Measurements from ENCODE around the gene C4orf33. TPM values are rescaled to one million over a fixed set of nuclear protein-coding genes. Genes with fewer than 3 reads are reported as not detected.
"Not testable (repeated sequence)": the region's sequence is repeated elsewhere in the genome, so short reads cannot be mapped to it uniquely, and the experiment has no call there.

C4orf33 gene
- total RNA-seq, 1 experiment from 2014 or later, result 4.7 TPM

DNA sequence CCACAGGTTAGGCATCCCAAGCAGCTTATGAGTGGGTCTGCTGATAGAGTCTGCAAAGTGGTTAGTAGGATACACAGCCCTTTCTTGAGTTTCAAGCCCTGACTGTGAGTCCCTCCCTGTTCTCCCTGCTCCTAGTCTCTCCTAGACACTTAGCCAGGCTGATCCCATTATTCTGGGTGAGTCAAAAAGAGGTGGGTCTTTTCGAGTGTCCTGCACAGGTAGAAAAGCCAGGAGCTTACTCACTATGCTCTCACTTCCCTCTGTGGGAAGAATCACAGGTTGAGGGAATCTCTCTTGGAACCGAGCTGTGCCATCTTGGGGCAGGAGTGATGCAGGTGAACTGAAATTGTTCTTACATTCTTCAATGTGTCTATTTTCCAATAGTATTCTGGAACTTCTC, 32.3 kb upstream of the C4orf33 start:
- CTCF ChIA-PET, result no interaction called here
- TF ChIP-seq, protein P1, sequence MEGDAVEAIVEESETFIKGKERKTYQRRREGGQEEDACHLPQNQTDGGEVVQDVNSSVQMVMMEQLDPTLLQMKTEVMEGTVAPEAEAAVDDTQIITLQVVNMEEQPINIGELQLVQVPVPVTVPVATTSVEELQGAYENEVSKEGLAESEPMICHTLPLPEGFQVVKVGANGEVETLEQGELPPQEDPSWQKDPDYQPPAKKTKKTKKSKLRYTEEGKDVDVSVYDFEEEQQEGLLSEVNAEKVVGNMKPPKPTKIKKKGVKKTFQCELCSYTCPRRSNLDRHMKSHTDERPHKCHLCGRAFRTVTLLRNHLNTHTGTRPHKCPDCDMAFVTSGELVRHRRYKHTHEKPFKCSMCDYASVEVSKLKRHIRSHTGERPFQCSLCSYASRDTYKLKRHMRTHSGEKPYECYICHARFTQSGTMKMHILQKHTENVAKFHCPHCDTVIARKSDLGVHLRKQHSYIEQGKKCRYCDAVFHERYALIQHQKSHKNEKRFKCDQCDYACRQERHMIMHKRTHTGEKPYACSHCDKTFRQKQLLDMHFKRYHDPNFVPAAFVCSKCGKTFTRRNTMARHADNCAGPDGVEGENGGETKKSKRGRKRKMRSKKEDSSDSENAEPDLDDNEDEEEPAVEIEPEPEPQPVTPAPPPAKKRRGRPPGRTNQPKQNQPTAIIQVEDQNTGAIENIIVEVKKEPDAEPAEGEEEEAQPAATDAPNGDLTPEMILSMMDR (conservative IDR thresholded peaks at IDR 0.05; ENCODE audit: low read depth, low read length), result no peak
- no peak for TF ChIP-seq EZH2 (IDR thresholded peaks at IDR 0.05; ENCODE audit: borderline replicate concordance, low read depth, low read length, poor library complexity, severe bottlenecking)
- POLR2A ChIA-PET (ENCODE audit: low non-redundant PET), result no interaction called here
- Histone ChIP-seq H3K27ac (ENCODE audit: low read depth, low read length, poor library complexity, severe bottlenecking) (no peak overlapping the region), H3K4me3 (ENCODE audit: low read depth, low read length, poor library complexity, severe bottlenecking) (no peak overlapping the region), H3K9me3 (ENCODE audit: low read depth, low read length, poor library complexity, severe bottlenecking) (peaks cover 47% of the 10 kb centered on the region), H3K36me3 (ENCODE audit: insufficient read depth, low read length, poor library complexity, severe bottlenecking) (no peaks in the 10 kb centered on the region), H3K27me3 (replicated peaks; ENCODE audit: insufficient read depth, low read depth, low read length, poor library complexity) (no peaks in the 10 kb centered on the region), H3K4me1 (ENCODE audit: insufficient read depth, low read length, poor library complexity, severe bottlenecking) (no peaks in the 10 kb centered on the region)
- intact Hi-C loops (cut with micrococcal nuclease; ENCODE audit: unreplicated experiment), result no loop called here
- no TSS peak for BruUV-seq (replicated peaks)
- no peak for DNase-seq (ENCODE audit: low spot score)

DNA sequence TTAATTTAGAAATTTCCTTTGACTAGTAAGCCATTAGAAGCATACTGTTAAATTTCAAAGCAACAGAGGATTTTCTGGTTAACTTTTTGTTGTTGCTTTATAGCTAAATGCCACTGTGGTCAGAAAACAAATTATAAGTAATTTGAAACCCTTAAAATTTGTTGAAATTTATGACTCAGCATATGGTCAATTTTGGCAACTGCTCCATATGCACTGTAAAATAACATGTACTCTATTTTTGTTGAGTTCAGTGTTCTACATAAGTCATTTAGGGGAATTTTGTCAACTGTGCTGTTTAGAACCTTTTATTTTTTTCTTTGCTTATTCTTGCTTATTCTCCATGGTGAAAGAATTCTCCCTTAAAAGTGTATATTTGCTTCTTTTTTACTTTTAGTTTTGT, 31.2 kb upstream of the C4orf33 start:
- intact Hi-C loops (cut with micrococcal nuclease; ENCODE audit: unreplicated experiment), result no loop called here
- H3K9me3 ChIP-seq (ENCODE audit: low read depth, low read length, poor library complexity, severe bottlenecking), result peaks cover 38% of the 10 kb centered on the region
- no peaks in the 10 kb centered on the region for H3K27me3 ChIP-seq (replicated peaks; ENCODE audit: insufficient read depth, low read depth, low read length, poor library complexity)
- H3K4me1 ChIP-seq (ENCODE audit: insufficient read depth, low read length, poor library complexity, severe bottlenecking), result no peaks in the 10 kb centered on the region
- no peak for DNase-seq (ENCODE audit: low spot score)
- no TSS peak for BruUV-seq (replicated peaks)
- POLR2A ChIA-PET (ENCODE audit: low non-redundant PET), result no interaction called here
- no peak overlapping the region for H3K4me3 ChIP-seq (ENCODE audit: low read depth, low read length, poor library complexity, severe bottlenecking)
- no peak for TF ChIP-seq EZH2 (IDR thresholded peaks at IDR 0.05; ENCODE audit: borderline replicate concordance, low read depth, low read length, poor library complexity, severe bottlenecking)
- TF ChIP-seq, protein P1 (conservative IDR thresholded peaks at IDR 0.05; ENCODE audit: low read depth, low read length), result no peak
- CTCF ChIA-PET, result no interaction called here
- H3K27ac ChIP-seq (ENCODE audit: low read depth, low read length, poor library complexity, severe bottlenecking), result no peak overlapping the region
- H3K36me3 ChIP-seq (ENCODE audit: insufficient read depth, low read length, poor library complexity, severe bottlenecking), result no peaks in the 10 kb centered on the region

DNA sequence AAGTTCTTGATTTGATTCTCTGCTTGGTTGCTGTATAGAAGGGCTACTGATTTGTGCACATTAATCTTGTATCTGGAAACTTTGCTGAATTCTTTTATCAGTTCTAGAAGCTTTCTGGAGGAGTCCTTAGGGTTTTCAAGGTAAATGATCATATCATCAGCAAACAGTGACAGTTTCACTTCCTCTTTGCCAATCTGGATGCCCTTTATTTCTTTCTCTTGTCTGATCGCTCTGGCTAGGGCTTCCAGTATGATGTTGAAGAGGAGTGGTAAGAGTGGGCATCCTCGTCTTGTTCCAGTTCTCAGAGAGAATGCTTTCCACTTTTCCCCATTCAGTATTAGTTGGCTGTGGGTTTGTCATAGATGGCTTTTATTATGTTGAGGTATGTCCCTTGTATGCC, 26.4 kb upstream of the C4orf33 start:
- BruUV-seq (replicated peaks); H3K4me3 ChIP-seq (ENCODE audit: low read depth, low read length, poor library complexity, severe bottlenecking); intact Hi-C loops (cut with micrococcal nuclease; ENCODE audit: unreplicated experiment); H3K4me1 ChIP-seq (ENCODE audit: insufficient read depth, low read length, poor library complexity, severe bottlenecking); CTCF ChIA-PET; H3K27me3 ChIP-seq (replicated peaks; ENCODE audit: insufficient read depth, low read depth, low read length, poor library complexity); H3K27ac ChIP-seq (ENCODE audit: low read depth, low read length, poor library complexity, severe bottlenecking); POLR2A ChIA-PET (ENCODE audit: low non-redundant PET); DNase-seq (ENCODE audit: low spot score): not testable (repeated sequence)
- Histone ChIP-seq H3K9me3 (ENCODE audit: low read depth, low read length, poor library complexity, severe bottlenecking) (peaks cover 20% of the 10 kb centered on the region), H3K36me3 (ENCODE audit: insufficient read depth, low read length, poor library complexity, severe bottlenecking) (peaks cover 11% of the 10 kb centered on the region)

DNA sequence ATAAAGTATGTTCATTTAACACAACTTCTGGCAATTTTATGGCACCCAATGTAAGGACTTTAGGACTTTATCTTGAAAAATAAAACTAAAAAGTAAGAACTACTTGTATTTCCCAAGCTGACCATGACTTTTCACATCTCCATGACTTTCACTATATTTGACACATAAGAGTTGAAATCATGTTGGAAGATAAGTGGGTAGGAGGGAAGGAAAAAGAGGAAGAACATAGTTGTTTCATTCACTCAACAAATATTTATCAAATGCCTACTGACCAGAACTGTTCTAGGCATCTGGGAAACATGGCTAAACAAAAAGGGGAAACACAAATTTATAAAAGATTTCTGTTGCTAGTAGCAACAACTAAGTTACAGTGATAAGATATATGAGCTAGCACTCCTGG, 18.6 kb upstream of the C4orf33 start:
- Histone ChIP-seq H3K4me1 (ENCODE audit: insufficient read depth, low read length, poor library complexity, severe bottlenecking) (no peaks in the 10 kb centered on the region), H3K9me3 (ENCODE audit: low read depth, low read length, poor library complexity, severe bottlenecking) (peaks cover 11% of the 10 kb centered on the region), H3K4me3 (ENCODE audit: low read depth, low read length, poor library complexity, severe bottlenecking) (no peak overlapping the region), H3K36me3 (ENCODE audit: insufficient read depth, low read length, poor library complexity, severe bottlenecking) (peaks cover 27% of the 10 kb centered on the region), H3K27ac (ENCODE audit: low read depth, low read length, poor library complexity, severe bottlenecking) (no peak overlapping the region), H3K27me3 (replicated peaks; ENCODE audit: insufficient read depth, low read depth, low read length, poor library complexity) (no peaks in the 10 kb centered on the region)
- no peak for DNase-seq (ENCODE audit: low spot score)
- BruUV-seq (replicated peaks), result no TSS peak
- ChIA-PET CTCF (no interaction called here), POLR2A (ENCODE audit: low non-redundant PET) (no interaction called here)
- intact Hi-C loops (cut with micrococcal nuclease; ENCODE audit: unreplicated experiment), result no loop called here
- no peak for TF ChIP-seq EZH2 (IDR thresholded peaks at IDR 0.05; ENCODE audit: borderline replicate concordance, low read depth, low read length, poor library complexity, severe bottlenecking)
- TF ChIP-seq, protein P1 (conservative IDR thresholded peaks at IDR 0.05; ENCODE audit: low read depth, low read length), result no peak

All from A673 (cell line).